ACHN (cell line): ENCODE measurements around the gene MAPRE3.

Experiments used
- DNase-seq: peaks from one replicate; pipeline ENCODE4 v3.0.0-alpha.2; 2015
- in situ Hi-C: cut with HindIII; loops from 2 replicates; pipeline ENCODE4 v1.10.0; 2017; ENCODE audit warnings: low sequenced_read_pairs, low pct_ligation_motif_present, low pct_unique_long_range_greater_than_20kb

The MAPRE3 gene

GRCh38 chr2:26946841-26947784, 23.3 kb upstream of the MAPRE3 start:
- DNase-seq, result peak; percentile 61
- in situ Hi-C loops, result no loop called here

- in situ Hi-C loops, result no loop called here
- no peak for DNase-seq
These were observed 21.6 kb upstream of the MAPRE3 start for GRCh38 chr2:26948800-26949199.

- in situ Hi-C loops, result no loop called here
- no peak for DNase-seq
These were observed 20.2 kb upstream of the MAPRE3 start for GRCh38 chr2:26950246-26950645.

GRCh38 chr2:26951236-26951635, 19.2 kb upstream of the MAPRE3 start:
- in situ Hi-C loops, result no loop called here
- DNase-seq, result no peak

GRCh38 chr2:26952374-26952773, 18.1 kb upstream of the MAPRE3 start:
- no peak for DNase-seq
- in situ Hi-C loops, result no loop called here

- no peak for DNase-seq
- in situ Hi-C loops, result no loop called here
These were observed 16.3 kb upstream of the MAPRE3 start for GRCh38 chr2:26954135-26954534.

- DNase-seq, result peak; percentile 70
- in situ Hi-C loops, result no loop called here
These were observed 13.4 kb upstream of the MAPRE3 start for GRCh38 chr2:26957041-26957440.

GRCh38 chr2:26957534-26957933, 12.9 kb upstream of the MAPRE3 start:
- in situ Hi-C loops, result no loop called here
- DNase-seq, result no peak

- in situ Hi-C loops, result no loop called here
- DNase-seq, result no peak
These were observed 11.1 kb upstream of the MAPRE3 start for GRCh38 chr2:26959331-26959730.

- DNase-seq, result no peak
- in situ Hi-C loops, result no loop called here
These were observed 5.8 kb upstream of the MAPRE3 start for GRCh38 chr2:26964446-26965130.

GRCh38 chr2:26968001-26968400, 2.4 kb upstream of the MAPRE3 start:
- DNase-seq, result peak; percentile 46
- in situ Hi-C loops, result no loop called here

- DNase-seq, result no peak
- in situ Hi-C loops, result no loop called here
These were observed 1.2 kb upstream of the MAPRE3 start for GRCh38 chr2:26969077-26969844.

- in situ Hi-C loops, result no loop called here
- no peak for DNase-seq
These were observed 641 bp downstream of the MAPRE3 start for GRCh38 chr2:26970928-26971627.

- DNase-seq, result no peak
- in situ Hi-C loops, result no loop called here
These were observed 1.7 kb downstream of the MAPRE3 start for GRCh38 chr2:26971911-26972786.

GRCh38 chr2:26974352-26974751, 3.9 kb downstream of the MAPRE3 start:
- in situ Hi-C loops, result no loop called here
- DNase-seq, result no peak

- in situ Hi-C loops, result no loop called here
- DNase-seq, result no peak
These were observed 4.7 kb downstream of the MAPRE3 start for GRCh38 chr2:26975102-26975501.

- in situ Hi-C loops, result no loop called here
- no peak for DNase-seq
These were observed 5.2 kb downstream of the MAPRE3 start for GRCh38 chr2:26975656-26976055.

GRCh38 chr2:26976237-26976636, 5.8 kb downstream of the MAPRE3 start:
- in situ Hi-C loops, result no loop called here
- no peak for DNase-seq
